Mucosa of descending colon (tissue), 3 donors: Measurements from ENCODE around the gene DPYSL4. TPM values are rescaled to one million over a fixed set of nuclear protein-coding genes. Genes with fewer than 3 reads are reported as not detected.

Source experiments
- ATAC-seq: fragments of 200-7000 bp; cut with Tn5 transposase; one replicate; pipeline ENCODE4 v1.9.1; 2020; ENCODE audit warnings: mild to moderate bottlenecking, moderate library complexity
- DNase-seq, 3 donors: peaks; one replicate each; pipeline ENCODE4 v3.0.0-alpha.2; 2020
- H3K36me3 ChIP-seq: fragments of 200-600 bp; one replicate; pipeline ENCODE4 v1.8.0; 2021; ENCODE audit warnings: low read depth, mild to moderate bottlenecking
- H3K4me1 ChIP-seq: fragments of 200-600 bp; one replicate; pipeline ENCODE4 v1.8.0; 2021; ENCODE audit warnings: low read depth, mild to moderate bottlenecking
- H3K4me3 ChIP-seq: fragments of 200-600 bp; one replicate; pipeline ENCODE4 v1.8.0; 2021; ENCODE audit warnings: mild to moderate bottlenecking
- H3K9me3 ChIP-seq: fragments of 200-600 bp; one replicate; pipeline ENCODE4 v1.8.0; 2021; ENCODE audit warnings: mild to moderate bottlenecking
- intact Hi-C, 2 donors: fragments of 100-400 bp; cut with DNase I in 1 of 2; cut with micrococcal nuclease in 1 of 2; formaldehyde crosslinking; loops; one replicate each; pipeline versions ENCODE4 v1.11.0 to v1.11.1; 2022; cut with DNase I, micrococcal nuclease
- total RNA-seq, 3 donors: library from RNA; stranded (reverse); fragmentation: NEBNext Ultra II Directional in 2 of 3; extraction: Animal tissue kit (Norgen Biotek cat#: 25700) in 2 of 3; gene quantifications; one replicate each; pipeline versions ENCODE4 v1.2.1 to v1.2.4, GENCODE V29; 2021 to 2023
- TF ChIP-seq, protein P1 (sequence below): fragments of 200-600 bp; IDR thresholded peaks from one replicate; pipeline ENCODE4 v1.8.0; 2022; ENCODE audit warnings: antibody characterized with exemption, mild to moderate bottlenecking
- donor health status: DM: no; HTN: no; CAD: no; lungs with moderate emphysema.
- donor health status: DM: no; HTN: no; CAD: no.
- donor health status: DM: no; HTN: yes; CAD: no.

Gene DPYSL4
- total RNA-seq, 3 donors from 2014 or later = 0.46 to 1.3 (median 0.55) TPM

DNA sequence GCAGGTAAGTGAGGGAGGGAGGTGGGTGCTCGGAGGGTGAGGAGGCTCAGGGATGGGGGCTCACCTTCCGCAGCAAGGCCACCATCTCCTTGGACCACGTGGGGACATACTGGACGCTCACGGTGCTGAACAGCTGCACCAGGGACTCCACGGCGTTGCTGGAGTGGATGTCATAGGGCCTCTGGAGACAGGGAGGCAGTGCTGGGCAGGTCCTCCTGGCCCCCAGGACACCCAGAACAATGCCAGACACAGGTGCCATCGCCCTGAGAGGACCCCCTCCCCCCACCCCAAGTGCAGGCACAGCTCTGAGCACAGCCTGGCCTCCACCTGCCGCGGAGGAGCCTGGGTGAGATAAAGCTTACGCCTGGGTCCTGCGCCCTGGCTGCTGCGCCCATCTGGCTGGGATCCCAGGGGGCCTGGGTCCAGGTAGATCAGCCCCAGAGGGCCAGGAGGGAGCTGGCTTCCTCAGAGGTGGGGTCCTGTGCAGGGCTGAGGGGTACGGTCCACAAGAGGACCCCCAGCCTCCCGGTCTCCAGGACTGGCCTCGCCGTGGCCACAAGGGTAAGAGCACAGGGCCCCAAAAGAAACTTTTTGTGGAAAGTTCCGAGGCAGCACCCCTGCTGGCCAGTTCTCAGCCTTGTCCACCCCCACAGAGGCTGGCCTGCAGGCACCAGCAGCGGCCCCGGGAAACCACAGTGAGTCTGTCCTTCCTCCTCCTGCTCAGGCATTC is 37.8 kb downstream of the DPYSL4 start:
- no peak for ATAC-seq
- no peaks in the 10 kb centered on the region for H3K36me3 ChIP-seq
- DNase-seq = no peak
- TF ChIP-seq, protein P1, sequence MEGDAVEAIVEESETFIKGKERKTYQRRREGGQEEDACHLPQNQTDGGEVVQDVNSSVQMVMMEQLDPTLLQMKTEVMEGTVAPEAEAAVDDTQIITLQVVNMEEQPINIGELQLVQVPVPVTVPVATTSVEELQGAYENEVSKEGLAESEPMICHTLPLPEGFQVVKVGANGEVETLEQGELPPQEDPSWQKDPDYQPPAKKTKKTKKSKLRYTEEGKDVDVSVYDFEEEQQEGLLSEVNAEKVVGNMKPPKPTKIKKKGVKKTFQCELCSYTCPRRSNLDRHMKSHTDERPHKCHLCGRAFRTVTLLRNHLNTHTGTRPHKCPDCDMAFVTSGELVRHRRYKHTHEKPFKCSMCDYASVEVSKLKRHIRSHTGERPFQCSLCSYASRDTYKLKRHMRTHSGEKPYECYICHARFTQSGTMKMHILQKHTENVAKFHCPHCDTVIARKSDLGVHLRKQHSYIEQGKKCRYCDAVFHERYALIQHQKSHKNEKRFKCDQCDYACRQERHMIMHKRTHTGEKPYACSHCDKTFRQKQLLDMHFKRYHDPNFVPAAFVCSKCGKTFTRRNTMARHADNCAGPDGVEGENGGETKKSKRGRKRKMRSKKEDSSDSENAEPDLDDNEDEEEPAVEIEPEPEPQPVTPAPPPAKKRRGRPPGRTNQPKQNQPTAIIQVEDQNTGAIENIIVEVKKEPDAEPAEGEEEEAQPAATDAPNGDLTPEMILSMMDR = no peak
- intact Hi-C loops = loop anchor here (5.0 to 10.0 kb wide), 3 partner anchors 128 to 230 kb away; no protein-coding TSS in a partner anchor
- no peak overlapping the region for H3K4me3 ChIP-seq
- peaks cover 3% of the 10 kb centered on the region for H3K4me1 ChIP-seq
- no peaks in the 10 kb centered on the region for H3K9me3 ChIP-seq

DNA sequence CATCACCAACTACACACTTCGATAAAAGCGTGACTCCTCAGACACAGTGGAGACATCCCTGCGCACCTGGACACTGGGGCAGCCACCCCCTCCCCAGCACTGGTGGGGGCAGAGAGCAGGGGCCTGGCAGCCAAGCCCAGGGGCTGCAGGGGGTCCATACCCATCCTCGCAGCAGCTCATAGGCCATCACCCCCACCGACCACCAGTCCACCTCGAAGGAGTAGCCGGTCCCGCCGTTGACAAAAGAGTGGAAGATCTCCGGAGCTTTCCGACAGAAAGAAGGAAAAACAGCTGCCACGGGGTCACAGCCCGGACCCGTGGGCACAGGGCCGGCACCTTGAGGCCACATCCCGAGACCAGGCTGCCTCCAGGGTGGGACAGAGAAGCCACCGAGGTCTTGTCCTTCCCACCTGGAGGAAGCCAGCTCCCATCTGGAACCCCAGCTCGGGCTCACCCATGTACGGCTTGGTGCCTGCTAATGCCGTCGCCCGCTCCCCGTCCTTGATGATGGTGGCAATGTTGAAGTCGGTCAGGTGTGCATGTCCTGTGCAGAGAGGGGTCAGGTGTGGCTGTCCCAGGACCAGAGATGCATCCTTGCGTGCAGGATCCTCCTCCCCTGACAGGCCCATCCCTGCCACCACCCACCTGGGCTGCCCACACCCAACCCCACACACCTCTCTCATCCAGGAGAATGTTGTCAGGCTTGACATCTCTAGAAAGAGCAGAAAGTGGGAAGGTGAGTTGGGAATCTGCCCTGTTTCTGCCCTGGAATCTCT is 38.5 kb downstream of the DPYSL4 start:
- Histone ChIP-seq H3K4me1 (peaks cover 3% of the 10 kb centered on the region), H3K36me3 (no peaks in the 10 kb centered on the region), H3K4me3 (no peak overlapping the region), H3K9me3 (no peaks in the 10 kb centered on the region)
- ATAC-seq = no peak
- DNase-seq = no peak
- TF ChIP-seq, protein P1 = no peak
- intact Hi-C loops = loop anchor here (10.0 kb wide), 2 partner anchors 130 to 230 kb away; no protein-coding TSS in a partner anchor

DNA sequence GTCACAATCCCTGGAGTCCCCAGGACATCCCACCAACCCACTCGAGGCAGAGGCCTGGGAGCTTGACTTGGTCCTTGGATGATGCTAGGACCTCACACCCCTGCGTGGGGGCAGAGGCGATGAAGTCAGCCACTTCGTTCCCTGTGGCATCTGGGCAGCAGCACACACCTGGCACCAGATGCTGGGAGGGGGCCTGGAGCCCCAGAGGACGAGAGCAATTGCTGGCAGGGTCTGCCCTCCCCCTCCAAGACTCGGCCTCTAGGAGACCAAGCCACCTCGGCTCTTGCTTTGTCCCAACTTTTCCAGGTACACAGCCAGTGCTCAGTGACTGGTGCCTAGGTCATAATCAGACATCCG is 39.1 kb downstream of the DPYSL4 start:
- H3K4me3 ChIP-seq = no peak overlapping the region
- intact Hi-C loops = loop anchor here (10.0 kb wide), 2 partner anchors 129 to 229 kb away; no protein-coding TSS in a partner anchor
- ATAC-seq = no peak
- no peaks in the 10 kb centered on the region for H3K36me3 ChIP-seq
- peaks cover 3% of the 10 kb centered on the region for H3K4me1 ChIP-seq
- TF ChIP-seq, protein P1 = no peak
- no peak for DNase-seq
- H3K9me3 ChIP-seq = no peaks in the 10 kb centered on the region

DNA sequence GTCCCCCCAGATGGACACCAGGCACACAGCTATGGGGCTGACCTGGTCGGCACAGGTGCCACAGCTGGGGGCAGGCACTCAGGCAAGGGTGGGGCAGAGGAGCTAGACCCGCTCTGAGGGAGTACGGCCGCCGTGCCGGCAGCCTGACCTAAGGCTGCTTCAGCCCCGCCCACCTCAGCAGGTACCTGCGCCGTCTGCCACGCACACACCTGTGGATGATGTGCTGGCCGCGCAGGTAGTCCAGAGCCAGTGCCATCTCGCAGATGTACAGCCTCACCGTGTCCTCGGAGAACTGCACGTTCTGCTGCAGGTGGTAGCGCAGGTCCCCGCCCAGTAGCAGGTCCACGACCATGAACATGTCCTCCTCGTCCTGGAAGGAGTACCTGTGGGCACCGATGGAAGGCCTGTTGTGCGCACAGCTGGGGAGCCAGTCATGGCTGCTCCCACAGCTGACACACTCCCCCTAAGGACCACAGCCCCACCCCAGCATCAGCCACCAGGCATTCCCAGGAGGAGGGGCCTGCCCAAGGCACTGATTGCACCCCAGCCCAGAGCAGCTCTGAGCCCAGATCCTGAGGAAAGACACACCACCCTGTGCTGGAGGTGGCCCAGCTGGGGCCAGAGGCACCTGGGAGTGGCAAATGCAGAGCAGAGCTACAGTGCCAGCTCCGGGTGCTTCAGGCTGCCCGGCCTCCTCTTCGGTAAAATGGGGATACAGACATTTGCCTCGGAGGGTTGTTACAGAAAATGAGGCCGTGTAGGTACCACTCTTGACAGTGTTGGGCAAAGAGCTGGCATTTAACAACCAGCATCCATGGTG is 40.0 kb downstream of the DPYSL4 start:
- no peak for ATAC-seq
- H3K9me3 ChIP-seq = no peaks in the 10 kb centered on the region
- TF ChIP-seq, protein P1 = no peak
- no peak overlapping the region for H3K4me3 ChIP-seq
- DNase-seq = no peak
- intact Hi-C loops = loop anchor here (10.0 kb wide), 2 partner anchors 128 to 228 kb away; no protein-coding TSS in a partner anchor
- no peaks in the 10 kb centered on the region for H3K36me3 ChIP-seq
- H3K4me1 ChIP-seq = peaks cover 3% of the 10 kb centered on the region

DNA sequence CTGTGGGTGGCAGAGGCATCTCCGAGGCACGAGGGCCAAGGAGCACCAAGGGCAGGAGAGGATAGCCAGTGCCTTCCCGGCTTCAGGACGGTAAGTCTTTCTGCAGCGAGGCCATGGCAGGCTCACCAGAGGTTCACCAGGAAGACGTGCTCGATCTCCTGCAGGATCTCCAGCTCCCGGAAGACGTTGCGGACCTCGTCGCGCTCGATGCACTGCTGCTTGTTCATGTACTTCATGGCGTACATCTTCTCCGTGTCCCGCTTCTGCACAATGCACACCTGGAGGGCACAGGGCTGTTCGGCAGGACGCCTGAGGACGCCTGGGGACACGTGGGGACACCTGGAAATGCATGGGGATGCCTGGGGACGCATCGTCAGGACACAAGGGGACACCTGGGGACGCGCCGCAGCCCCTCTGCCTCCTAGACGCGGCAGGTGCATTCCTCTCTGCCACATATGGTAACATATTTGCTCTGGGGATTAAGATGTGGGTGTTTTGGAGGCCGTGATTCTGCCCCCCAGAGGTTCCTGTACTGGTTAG is 41.2 kb downstream of the DPYSL4 start:
- TF ChIP-seq, protein P1 = no peak
- no peak for ATAC-seq
- no peak for DNase-seq
- intact Hi-C loops = loop anchor here (10.0 kb wide), 2 partner anchors 127 to 227 kb away; no protein-coding TSS in a partner anchor
- Histone ChIP-seq H3K9me3 (no peaks in the 10 kb centered on the region), H3K36me3 (no peaks in the 10 kb centered on the region), H3K4me1 (peaks cover 3% of the 10 kb centered on the region), H3K4me3 (no peak overlapping the region)
